Measurements from ENCODE around the gene SLC2A11.

SLC2A11 gene

DNA sequence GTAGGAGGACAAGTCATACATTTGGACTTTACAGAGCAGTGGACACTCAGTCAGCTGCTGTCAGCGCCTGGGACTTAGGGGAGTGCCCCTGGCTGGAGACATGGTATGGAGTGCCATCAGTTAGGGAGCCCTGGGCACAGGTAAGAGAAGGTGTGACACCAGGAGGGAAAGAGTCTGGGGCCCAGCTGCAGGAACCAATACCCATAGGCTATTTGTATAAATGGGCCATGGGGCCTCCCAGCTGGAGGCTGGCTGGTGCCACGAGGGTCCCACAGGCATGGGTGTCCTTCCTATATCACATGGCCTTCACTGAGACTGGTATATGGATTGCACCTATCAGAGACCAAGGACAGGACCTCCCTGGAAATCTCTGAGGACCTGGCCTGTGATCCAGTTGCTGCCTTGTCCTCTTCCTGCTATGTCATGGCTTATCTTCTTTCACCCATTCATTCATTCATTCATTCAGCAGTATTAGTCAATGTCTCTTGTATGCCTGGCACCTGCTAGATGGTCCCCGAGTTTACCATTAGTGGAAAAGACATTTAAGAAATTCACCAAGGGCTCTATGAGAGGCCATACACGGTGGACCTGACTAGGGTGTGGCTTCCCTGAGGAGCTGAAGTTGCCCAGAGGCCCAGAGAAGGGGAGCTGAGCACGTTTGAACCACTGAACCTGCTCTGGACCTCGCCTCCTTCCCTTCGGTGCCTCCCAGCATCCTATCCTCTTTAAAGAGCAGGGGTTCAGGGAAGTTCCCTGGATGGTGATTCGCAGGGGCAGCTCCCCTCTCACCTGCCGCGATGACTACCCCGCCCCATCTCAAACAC lies 35.7 kb downstream of the SLC2A11 start:
- no peak for DNase-seq (ENCODE audit: extremely low read depth, low read depth)

DNA sequence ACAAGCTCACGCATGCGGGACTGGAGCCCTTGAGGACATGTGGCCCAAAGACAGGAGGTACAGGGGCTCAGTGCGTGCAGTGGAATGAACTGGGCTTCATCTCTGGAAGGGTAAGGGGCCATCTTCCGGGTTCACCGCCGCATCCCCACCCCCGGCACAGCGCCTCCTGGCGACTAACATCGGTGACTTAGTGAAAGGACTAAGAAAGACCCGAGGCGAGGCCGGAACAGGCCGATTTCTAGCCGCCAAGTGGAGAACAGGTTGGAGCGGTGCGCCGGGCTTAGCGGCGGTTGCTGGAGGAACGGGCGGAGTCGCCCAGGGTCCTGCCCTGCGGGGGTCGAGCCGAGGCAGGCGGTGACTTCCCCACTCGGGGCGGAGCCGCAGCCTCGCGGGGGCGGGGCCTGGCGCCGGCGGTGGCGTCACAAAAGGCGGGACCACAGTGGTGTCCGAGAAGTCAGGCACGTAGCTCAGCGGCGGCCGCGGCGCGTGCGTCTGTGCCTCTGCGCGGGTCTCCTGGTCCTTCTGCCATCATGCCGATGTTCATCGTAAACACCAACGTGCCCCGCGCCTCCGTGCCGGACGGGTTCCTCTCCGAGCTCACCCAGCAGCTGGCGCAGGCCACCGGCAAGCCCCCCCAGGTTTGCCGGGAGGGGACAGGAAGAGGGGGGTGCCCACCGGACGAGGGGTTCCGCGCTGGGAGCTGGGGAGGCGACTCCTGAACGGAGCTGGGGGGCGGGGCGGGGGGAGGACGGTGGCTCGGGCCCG lies 36.5 kb downstream of the SLC2A11 start, which contains the start of gene MIF:
Gene MIF, plus strand, starts transcription at position 439 of the 765 bp plus-strand sequence. Its CDS starts 92 bp downstream, at position 531.
- TF ChIP-seq, protein P1, sequence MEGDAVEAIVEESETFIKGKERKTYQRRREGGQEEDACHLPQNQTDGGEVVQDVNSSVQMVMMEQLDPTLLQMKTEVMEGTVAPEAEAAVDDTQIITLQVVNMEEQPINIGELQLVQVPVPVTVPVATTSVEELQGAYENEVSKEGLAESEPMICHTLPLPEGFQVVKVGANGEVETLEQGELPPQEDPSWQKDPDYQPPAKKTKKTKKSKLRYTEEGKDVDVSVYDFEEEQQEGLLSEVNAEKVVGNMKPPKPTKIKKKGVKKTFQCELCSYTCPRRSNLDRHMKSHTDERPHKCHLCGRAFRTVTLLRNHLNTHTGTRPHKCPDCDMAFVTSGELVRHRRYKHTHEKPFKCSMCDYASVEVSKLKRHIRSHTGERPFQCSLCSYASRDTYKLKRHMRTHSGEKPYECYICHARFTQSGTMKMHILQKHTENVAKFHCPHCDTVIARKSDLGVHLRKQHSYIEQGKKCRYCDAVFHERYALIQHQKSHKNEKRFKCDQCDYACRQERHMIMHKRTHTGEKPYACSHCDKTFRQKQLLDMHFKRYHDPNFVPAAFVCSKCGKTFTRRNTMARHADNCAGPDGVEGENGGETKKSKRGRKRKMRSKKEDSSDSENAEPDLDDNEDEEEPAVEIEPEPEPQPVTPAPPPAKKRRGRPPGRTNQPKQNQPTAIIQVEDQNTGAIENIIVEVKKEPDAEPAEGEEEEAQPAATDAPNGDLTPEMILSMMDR (IDR thresholded peaks at IDR 0.05; ENCODE audit: low read depth, low read length) = peak; percentile 82
- DNase-seq (ENCODE audit: extremely low read depth, low read depth) = peak; percentile 68

More for the DNA sequence above, 35.7 kb downstream of the SLC2A11 start:
- TF ChIP-seq, protein P1 (IDR thresholded peaks at IDR 0.05; ENCODE audit: low read depth, low read length) = no peak

DNA sequence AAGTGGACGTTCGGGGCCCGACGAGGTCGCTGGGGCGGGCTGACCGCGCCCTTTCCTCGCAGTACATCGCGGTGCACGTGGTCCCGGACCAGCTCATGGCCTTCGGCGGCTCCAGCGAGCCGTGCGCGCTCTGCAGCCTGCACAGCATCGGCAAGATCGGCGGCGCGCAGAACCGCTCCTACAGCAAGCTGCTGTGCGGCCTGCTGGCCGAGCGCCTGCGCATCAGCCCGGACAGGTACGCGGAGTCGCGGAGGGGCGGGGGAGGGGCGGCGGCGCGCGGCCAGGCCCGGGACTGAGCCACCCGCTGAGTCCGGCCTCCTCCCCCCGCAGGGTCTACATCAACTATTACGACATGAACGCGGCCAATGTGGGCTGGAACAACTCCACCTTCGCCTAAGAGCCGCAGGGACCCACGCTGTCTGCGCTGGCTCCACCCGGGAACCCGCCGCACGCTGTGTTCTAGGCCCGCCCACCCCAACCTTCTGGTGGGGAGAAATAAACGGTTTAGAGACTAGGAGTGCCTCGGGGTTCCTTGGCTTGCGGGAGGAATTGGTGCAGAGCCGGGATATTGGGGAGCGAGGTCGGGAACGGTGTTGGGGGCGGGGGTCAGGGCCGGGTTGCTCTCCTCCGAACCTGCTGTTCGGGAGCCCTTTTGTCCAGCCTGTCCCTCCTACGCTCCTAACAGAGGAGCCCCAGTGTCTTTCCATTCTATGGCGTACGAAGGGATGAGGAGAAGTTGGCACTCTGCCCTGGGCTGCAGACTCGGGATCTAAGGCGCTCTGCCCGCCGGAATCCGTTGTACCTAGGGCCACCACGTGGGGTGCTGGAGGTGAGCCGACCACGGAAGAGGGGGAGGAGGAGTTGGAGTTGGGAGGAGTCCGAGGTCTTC lies 37.3 kb downstream of the SLC2A11 start:
- TF ChIP-seq, protein P1 (IDR thresholded peaks at IDR 0.05; ENCODE audit: low read depth, low read length) = no peak; the same call in none of the 2 replicates
- DNase-seq (ENCODE audit: extremely low read depth, low read depth) = no peak

DNA sequence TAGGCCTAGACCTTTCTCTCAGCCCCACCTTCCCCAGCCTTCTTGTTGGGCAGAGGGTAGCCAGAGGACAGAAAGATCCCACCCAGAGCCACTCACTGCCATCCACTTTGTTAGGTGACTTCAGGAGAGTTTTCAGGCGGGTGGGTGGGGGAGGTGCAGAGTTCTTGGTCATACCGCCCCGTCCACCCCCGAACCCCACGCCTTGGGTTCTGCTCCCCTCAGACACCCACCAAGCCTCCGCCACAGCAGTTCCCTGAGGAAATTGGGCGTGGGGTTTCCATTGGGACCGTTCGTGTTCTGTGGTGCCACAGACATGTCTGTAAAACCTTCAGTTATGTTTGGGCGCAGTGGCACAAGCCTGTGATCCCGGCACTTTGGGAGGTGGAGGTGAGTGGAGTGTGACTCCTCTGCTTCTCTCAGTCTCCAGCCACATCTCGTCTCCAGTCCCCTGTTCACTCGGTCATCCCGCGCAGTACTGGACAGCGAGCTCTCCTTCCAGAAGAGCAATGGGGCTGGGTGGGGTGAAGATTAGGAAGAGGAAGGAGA lies 38.0 kb downstream of the SLC2A11 start:
- TF ChIP-seq, protein P1 (IDR thresholded peaks at IDR 0.05; ENCODE audit: low read depth, low read length) = no peak

DNA sequence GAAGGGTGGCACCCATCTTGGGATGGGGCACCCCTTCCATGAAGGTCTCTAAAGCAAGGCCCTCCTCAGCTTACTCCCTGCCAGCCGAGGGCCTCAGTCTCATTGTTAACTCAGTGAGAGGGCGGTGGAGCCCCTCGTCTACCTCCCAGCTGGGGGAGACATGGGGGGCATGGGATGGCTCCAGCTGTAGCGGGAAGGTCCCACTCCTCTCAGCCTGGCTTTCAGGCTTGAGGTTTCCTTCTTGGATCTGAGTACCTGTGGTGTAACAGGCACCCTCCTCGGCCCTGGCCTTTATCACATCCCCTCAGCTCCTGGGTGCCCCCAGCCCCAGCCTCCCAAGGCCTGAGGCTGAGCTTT lies 38.5 kb downstream of the SLC2A11 start:
- TF ChIP-seq, protein P1 (IDR thresholded peaks at IDR 0.05; ENCODE audit: low read depth, low read length) = no peak
- no peak for DNase-seq (ENCODE audit: extremely low read depth, low read depth)

More for the DNA sequence above, 38.0 kb downstream of the SLC2A11 start:
- no peak for DNase-seq (ENCODE audit: extremely low read depth, low read depth)

DNA sequence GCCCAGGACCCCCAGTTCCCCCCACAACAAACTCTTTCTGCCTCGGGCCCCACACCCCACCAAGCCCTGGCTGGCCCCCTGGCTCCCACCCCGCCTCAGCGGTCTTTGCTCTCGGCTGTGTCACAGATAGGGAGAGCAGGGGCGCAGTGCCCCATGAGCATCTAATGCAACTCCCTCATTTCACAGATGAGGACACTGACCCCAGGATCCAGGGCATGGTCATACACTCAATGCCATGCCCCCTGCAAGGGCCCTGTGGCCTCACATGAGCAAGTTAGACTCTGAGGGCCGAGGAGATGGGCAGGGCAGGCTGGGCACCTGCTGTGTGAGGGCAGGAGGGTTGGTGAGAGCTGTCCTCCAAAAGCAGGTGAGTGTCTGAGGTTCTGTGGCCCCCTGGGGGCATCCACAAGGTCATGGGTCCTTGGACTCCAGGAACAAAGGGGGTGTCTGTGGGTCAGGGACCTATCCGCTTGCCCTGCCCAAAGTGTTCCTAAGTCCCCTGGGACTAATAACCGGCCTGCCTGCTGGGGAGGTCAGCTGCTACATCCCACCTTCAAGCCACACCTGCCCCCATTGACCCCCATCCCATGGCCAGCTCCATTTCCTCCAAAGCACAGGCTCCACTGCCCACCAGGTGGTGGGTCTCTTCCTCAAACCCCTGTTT lies 39.0 kb downstream of the SLC2A11 start:
- TF ChIP-seq, protein P1 (IDR thresholded peaks at IDR 0.05; ENCODE audit: low read depth, low read length) = no peak
- DNase-seq (ENCODE audit: extremely low read depth, low read depth) = no peak

Data from AG09319 (cell line).